ENCODE results near the gene PKD1L1. TPM values are rescaled to one million over a fixed set of nuclear protein-coding genes. Genes with fewer than 3 reads are reported as not detected.

The PKD1L1 gene
- total RNA-seq, 1 donor from 2014 or later: 0.20 TPM

- no peak for DNase-seq (ENCODE audit: low read depth in 2 of 2)
Measured at GRCh38 chr7:47881256-47881655, 67.0 kb downstream of the PKD1L1 start.

DNA sequence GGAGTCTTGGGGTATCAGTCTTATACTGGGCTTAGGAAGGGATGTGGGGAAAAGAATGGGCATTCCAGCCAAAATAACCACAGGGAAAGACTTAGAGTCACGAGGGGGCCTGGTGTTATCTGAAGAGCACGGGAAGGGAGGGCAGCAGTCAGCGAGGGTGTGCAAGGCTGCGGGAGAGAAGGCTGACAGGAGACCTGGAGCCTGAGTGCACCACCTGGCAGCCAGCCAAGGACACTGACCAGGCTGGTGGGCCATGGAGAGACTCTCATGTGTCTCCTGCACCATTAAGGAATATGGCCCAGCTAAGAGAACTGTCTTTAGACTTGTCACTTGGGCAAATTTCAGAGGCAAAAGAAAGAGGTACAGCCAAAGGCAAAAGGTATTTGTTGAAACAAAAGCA, 69.6 kb downstream of the PKD1L1 start:
- DNase-seq (ENCODE audit: low read depth in 2 of 2): no peak

GRCh38 chr7:47877336-47877735, 70.9 kb downstream of the PKD1L1 start:
- DNase-seq (ENCODE audit: low read depth in 2 of 2): no peak

DNA sequence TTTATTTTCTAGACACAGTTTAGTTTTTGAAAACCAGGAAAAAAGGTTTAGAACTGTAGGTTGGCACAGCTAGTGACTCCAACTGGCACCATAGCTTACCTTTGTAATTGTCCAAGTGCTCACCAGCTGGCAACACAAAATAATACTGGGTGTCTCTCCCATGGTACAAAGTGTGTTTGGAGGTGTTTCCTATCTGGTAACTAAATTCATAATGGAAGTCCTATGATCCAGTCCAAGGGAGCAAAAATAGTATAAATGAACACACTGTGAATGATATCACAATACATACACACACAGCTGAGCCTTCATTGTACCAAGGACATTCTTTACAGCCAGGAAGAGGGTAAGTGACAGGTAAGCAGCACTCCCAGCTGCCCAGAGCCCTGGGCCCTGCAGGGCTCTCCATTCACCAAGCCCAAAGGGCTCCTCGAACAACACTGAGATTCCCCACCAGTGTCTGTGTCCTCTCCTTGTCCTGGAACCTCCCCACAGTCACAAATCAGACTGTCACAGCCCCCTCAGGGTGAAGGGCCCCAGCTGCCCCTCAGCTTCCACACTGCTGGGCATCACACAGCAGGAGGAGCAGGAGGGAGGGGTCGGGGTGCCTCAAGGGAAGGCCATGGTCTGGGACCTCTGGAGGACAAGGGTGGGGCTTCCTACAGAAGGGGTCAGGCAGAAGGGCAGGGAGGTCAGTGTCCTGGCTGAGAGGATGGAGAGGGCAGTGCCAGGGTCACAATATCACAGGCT, 72.1 kb downstream of the PKD1L1 start:
- no peak for DNase-seq (ENCODE audit: low read depth in 2 of 2)

DNA sequence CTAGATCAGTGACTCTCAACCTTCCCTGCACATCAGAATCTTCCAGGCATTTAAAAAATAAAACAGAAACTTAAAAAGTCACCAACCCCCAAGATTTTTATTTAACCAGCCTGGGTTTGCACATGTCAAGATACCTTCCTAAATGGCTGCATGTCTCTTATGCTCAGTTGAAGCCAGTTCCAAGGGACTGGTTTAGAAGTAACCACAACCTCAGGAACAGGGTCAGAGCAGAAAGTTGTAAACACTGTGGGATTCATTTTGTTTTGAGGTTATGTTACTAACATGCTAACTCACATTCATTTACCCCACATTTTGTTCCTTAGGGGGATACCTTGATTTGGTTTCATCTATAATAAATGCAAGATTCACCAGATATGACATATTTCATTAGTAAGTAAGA, 72.9 kb downstream of the PKD1L1 start:
- no peak for DNase-seq (ENCODE audit: low read depth in 2 of 2)

DNA sequence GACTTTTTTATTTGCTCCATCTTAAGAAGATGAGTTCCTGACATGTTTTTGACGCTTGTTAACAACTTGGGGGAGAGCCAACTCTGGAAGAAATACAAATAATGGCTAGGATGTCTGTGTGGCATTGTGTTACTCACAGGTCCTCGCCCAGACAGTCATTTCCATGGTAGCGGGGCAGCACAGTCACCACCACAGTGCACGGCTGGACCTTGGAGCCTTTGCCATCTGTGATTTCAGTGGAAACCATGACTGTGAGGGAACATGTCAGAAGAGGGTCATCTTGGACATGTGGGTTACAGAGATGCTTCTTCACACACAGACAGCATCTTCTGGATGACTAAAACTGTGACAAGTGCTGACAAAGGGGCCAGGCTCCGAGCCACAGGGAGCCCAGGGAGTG, 74.5 kb downstream of the PKD1L1 start:
- peak in 1 of 2 donors; percentile 81 for DNase-seq (ENCODE audit: low read depth in 2 of 2)

DNA sequence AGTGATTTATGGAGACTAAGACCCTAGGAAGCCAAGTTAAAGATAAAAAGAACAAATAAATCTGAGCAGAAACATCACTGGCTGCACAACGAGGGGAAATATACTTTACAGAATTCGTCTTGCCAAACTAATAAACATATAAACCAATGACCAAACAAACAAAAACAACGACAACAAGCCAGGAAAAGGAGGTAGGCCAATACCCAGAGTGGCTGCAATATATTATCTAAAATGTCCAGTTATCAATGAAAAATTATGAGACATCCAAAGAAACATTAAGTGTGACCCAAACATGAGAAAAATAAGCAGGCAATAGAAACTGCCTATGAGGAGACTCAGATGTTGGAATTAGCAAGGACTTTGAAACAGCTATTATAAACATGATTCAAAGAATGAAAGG, 81.0 kb downstream of the PKD1L1 start:
- no peak for DNase-seq (ENCODE audit: low read depth in 2 of 2)

- DNase-seq (ENCODE audit: low read depth in 2 of 2): no peak
Measured at GRCh38 chr7:47866120-47866519, 82.1 kb downstream of the PKD1L1 start.

- DNase-seq (ENCODE audit: low read depth in 2 of 2): peak in 1 of 2 donors; percentile 9
Measured at GRCh38 chr7:47852330-47853245, 95.7 kb downstream of the PKD1L1 start.

GRCh38 chr7:47847207-47847606, 101.1 kb downstream of the PKD1L1 start:
- DNase-seq (ENCODE audit: low read depth in 2 of 2): no peak

DNA sequence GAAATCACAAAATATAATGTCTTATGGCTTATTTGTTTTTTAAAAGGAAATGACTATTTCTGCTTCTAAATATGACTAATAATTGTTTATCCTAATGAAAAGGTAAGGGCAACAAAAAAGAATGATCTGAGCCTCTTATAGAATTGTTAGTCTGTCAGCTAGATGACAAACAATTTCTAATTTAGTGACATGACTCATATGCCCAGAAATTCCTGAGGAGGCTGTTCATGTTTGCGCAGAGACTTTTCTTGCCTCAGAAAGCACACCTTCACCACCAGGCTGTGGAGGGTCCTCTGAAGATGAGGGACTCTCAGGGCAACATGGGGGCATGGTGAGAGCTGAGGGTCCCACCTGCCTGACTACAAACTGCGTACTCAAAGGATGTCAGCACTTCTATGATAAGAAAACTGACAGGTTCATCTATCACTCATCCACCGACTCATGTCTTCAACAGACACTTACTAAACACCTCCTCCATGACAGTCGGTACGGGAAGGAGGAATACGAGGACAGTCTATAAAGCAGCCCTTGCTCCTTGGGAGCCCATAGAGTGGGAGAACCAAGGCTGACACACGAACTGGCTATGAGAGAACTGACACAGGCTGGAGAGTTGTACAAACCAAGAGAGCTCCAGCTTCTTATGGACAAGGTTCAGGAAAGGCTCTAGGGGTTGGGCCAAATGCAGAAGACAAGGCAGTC, 102.0 kb downstream of the PKD1L1 start:
- peak in 1 of 2 donors; percentile 67 for DNase-seq (ENCODE audit: low read depth in 2 of 2)

- DNase-seq (ENCODE audit: low read depth in 2 of 2): no peak
Measured at GRCh38 chr7:47844311-47844710, 104.0 kb downstream of the PKD1L1 start.

DNA sequence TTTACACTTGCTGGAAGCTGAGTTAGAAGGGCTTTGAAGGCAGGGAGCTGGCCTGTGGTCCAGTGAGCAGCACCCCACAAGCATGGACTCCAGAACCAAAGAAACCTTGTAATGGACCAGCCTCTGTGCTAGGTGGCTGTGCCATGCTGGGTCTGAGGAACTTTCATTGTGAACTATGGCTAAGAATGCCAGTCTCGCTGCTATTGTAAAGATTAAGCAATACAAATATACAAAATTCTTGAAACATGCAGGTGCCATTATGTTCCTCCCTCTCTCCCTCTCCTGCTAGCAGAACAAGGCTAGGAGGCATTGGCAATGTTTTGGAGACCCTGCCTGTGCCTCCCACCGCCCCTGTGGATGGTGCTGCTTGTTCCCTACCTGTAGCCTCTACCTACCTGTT, 105.0 kb downstream of the PKD1L1 start:
- no peak for DNase-seq (ENCODE audit: low read depth in 2 of 2)

GRCh38 chr7:47839381-47839780, 108.9 kb downstream of the PKD1L1 start:
- no peak for DNase-seq (ENCODE audit: low read depth in 2 of 2)

DNA sequence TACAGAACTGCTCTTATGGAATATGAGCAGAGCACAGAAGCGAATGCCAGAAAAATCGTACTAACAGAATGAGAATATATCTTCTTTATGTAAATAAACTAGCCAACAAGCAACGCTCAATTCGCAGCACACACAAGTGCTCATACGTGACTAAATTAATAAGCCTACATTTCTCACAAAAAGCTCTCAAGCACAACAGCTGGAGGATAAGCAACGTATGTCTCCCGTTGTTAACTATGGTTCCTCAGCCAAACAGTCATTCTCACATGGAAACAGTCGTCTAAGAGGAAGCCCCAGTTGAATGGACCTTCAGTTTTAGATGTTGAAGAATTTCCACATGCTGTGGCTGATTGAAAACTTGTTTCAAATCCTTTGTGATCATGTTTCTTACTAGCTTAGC, 110.4 kb downstream of the PKD1L1 start:
- no peak for DNase-seq (ENCODE audit: low read depth in 2 of 2)

GRCh38 chr7:47836503-47837202, 111.6 kb downstream of the PKD1L1 start:
- no peak for DNase-seq (ENCODE audit: low read depth in 2 of 2)

DNA sequence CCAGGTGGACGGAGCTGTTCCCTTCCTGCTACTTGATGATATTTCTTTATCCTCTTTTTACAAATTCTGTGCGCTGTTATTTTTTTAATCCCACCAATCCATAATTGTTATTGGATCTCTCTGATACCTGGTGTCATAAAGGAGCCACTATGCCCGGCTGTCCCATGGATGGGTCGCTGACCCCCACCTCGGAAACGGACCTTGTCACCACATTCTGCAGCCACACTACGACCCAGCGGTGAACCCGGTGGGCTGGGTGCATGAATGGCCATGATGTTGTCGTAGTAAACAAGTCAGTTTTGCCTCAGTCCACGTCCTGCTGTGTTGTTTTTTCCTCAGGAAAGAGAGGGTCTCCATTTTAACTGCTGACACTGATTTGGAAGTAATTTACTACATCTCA, 112.2 kb downstream of the PKD1L1 start:
- no peak for DNase-seq (ENCODE audit: low read depth in 2 of 2)

- DNase-seq (ENCODE audit: low read depth in 2 of 2): no peak
Measured at GRCh38 chr7:47833211-47833610, 115.1 kb downstream of the PKD1L1 start.

DNA sequence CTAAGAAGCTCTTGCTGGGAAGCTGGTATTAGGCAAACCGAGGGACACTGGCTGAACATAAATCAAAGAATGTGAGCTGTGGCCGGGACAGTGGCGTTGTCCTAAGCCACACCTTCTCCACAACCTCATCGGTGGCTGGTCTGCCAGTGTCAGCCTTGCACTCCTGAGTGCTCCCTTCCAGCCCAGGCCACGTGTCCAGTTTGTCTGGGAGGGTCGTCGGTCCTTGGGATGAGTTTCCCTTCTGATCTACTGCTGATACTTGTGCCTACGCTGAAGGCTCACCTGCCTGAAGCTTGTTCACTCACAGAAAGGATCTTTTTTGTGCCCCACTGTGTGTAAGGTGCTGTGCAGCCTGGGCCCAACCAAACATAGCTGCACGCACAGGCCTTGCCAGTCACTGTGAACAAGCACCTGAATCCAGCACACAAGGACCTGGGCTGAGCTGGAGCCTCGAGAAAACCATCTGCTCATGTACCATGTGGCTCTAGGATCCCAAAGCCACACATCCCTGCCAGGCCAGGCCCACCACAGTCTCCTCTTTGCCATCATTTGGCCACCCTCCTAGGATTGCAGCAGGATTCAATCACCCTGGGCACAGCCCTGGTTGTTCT, 116.1 kb downstream of the PKD1L1 start:
- DNase-seq (ENCODE audit: low read depth in 2 of 2): no peak

DNA sequence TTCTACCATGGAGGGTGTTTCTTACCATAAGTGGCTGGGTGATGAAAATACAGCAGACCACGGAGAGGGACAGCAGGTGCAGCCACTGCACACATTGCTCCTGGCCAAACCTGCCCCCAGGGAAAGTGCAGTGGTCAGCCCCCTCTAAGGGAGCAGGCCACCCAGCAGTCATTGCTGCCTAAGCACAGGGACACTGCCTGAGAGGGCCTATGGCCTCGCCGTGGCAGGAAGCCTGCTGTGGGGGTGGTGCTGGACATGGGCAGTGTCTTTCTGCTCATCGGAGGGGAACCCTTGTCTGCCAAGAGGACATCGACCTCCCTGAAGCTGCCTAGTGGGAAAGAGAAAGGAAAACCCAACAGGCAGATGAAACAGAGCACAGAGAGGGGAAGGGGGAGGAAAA, 118.3 kb downstream of the PKD1L1 start:
- no peak for DNase-seq (ENCODE audit: low read depth in 2 of 2)

DNA sequence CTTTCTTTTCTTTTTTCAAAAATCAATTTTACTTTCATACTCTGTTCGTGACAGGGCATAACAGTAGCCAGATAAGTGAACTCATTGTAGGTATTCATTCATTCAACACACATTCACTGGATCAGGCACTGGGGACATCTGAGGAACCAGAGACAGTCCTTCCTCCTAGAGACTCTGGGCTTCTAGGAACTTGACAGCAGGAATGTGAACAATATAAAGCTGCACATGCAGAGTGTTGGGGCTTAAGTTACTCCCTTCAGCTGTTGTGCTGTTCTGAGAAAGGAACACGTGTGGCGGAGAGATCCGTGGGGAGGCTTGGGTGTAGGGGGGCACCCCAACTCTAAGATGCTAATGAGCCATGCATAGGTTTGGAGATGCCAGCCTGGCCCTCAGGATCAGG, 120.4 kb downstream of the PKD1L1 start:
- DNase-seq (ENCODE audit: low read depth in 2 of 2): no peak

Measured in lung microvascular endothelial cell (primary cell).